Measurements from ENCODE around the gene TMEM179. TPM values are rescaled to one million over a fixed set of nuclear protein-coding genes. Genes with fewer than 3 reads are reported as not detected.

The TMEM179 gene
- total and polyA plus RNA-seq, 2 of the 13 experiments (the other 11 are each of a cell fraction or from before 2014, with no cell fraction given) = not detected

DNA sequence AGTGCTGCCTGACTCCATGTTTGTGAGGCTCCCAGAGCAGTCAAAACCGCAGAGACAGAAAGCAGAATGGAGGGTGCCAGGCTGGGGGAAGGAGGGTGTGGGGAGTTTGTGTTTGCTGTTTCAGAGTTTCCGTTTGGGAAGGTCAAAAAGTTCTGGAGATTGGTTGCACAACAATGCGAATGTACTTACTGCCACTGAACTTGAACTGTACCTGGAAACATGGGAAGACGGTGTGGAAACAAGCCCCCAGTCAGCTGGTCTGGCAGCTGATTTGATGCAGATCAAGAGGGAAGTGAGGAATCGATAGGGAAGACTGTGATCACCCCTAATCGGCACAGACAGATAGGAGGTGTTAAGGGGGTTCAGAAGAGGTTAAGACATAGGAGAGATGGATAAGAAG lies 49.5 kb upstream of the TMEM179 start (continued):
- TF ChIP-seq, protein P1, sequence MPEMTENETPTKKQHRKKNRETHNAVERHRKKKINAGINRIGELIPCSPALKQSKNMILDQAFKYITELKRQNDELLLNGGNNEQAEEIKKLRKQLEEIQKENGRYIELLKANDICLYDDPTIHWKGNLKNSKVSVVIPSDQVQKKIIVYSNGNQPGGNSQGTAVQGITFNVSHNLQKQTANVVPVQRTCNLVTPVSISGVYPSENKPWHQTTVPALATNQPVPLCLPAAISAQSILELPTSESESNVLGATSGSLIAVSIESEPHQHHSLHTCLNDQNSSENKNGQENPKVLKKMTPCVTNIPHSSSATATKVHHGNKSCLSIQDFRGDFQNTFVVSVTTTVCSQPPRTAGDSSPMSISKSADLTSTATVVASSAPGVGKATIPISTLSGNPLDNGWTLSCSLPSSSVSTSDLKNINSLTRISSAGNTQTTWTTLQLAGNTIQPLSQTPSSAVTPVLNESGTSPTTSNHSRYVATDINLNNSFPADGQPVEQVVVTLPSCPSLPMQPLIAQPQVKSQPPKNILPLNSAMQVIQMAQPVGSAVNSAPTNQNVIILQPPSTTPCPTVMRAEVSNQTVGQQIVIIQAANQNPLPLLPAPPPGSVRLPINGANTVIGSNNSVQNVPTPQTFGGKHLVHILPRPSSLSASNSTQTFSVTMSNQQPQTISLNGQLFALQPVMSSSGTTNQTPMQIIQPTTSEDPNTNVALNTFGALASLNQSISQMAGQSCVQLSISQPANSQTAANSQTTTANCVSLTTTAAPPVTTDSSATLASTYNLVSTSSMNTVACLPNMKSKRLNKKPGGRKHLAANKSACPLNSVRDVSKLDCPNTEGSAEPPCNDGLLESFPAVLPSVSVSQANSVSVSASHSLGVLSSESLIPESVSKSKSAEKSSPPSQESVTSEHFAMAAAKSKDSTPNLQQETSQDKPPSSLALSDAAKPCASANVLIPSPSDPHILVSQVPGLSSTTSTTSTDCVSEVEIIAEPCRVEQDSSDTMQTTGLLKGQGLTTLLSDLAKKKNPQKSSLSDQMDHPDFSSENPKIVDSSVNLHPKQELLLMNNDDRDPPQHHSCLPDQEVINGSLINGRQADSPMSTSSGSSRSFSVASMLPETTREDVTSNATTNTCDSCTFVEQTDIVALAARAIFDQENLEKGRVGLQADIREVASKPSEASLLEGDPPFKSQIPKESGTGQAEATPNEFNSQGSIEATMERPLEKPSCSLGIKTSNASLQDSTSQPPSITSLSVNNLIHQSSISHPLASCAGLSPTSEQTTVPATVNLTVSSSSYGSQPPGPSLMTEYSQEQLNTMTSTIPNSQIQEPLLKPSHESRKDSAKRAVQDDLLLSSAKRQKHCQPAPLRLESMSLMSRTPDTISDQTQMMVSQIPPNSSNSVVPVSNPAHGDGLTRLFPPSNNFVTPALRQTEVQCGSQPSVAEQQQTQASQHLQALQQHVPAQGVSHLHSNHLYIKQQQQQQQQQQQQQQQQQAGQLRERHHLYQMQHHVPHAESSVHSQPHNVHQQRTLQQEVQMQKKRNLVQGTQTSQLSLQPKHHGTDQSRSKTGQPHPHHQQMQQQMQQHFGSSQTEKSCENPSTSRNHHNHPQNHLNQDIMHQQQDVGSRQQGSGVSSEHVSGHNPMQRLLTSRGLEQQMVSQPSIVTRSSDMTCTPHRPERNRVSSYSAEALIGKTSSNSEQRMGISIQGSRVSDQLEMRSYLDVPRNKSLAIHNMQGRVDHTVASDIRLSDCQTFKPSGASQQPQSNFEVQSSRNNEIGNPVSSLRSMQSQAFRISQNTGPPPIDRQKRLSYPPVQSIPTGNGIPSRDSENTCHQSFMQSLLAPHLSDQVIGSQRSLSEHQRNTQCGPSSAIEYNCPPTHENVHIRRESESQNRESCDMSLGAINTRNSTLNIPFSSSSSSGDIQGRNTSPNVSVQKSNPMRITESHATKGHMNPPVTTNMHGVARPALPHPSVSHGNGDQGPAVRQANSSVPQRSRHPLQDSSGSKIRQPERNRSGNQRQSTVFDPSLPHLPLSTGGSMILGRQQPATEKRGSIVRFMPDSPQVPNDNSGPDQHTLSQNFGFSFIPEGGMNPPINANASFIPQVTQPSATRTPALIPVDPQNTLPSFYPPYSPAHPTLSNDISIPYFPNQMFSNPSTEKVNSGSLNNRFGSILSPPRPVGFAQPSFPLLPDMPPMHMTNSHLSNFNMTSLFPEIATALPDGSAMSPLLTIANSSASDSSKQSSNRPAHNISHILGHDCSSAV (CRISPR knock-in tag; IDR thresholded peaks at IDR 0.05; ENCODE audit: borderline replicate concordance) = no peak
- no peak for TF ChIP-seq SP1 (IDR thresholded peaks at IDR 0.05)
- TF ChIP-seq SP1 (CRISPR knock-in tag; IDR thresholded peaks at IDR 0.05) = no peak
- TF ChIP-seq BORCS8-MEF2B (CRISPR knock-in tag; IDR thresholded peaks at IDR 0.05) = no peak
- TF ChIP-seq, protein P2, sequence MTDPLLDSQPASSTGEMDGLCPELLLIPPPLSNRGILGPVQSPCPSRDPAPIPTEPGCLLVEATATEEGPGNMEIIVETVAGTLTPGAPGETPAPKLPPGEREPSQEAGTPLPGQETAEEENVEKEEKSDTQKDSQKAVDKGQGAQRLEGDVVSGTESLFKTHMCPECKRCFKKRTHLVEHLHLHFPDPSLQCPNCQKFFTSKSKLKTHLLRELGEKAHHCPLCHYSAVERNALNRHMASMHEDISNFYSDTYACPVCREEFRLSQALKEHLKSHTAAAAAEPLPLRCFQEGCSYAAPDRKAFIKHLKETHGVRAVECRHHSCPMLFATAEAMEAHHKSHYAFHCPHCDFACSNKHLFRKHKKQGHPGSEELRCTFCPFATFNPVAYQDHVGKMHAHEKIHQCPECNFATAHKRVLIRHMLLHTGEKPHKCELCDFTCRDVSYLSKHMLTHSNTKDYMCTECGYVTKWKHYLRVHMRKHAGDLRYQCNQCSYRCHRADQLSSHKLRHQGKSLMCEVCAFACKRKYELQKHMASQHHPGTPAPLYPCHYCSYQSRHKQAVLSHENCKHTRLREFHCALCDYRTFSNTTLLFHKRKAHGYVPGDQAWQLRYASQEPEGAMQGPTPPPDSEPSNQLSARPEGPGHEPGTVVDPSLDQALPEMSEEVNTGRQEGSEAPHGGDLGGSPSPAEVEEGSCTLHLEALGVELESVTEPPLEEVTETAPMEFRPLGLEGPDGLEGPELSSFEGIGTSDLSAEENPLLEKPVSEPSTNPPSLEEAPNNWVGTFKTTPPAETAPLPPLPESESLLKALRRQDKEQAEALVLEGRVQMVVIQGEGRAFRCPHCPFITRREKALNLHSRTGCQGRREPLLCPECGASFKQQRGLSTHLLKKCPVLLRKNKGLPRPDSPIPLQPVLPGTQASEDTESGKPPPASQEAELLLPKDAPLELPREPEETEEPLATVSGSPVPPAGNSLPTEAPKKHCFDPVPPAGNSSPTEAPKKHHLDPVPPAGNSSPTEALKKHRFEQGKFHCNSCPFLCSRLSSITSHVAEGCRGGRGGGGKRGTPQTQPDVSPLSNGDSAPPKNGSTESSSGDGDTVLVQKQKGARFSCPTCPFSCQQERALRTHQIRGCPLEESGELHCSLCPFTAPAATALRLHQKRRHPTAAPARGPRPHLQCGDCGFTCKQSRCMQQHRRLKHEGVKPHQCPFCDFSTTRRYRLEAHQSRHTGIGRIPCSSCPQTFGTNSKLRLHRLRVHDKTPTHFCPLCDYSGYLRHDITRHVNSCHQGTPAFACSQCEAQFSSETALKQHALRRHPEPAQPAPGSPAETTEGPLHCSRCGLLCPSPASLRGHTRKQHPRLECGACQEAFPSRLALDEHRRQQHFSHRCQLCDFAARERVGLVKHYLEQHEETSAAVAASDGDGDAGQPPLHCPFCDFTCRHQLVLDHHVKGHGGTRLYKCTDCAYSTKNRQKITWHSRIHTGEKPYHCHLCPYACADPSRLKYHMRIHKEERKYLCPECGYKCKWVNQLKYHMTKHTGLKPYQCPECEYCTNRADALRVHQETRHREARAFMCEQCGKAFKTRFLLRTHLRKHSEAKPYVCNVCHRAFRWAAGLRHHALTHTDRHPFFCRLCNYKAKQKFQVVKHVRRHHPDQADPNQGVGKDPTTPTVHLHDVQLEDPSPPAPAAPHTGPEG (CRISPR knock-in tag; IDR thresholded peaks at IDR 0.05) = no peak
- TF ChIP-seq, protein P3, sequence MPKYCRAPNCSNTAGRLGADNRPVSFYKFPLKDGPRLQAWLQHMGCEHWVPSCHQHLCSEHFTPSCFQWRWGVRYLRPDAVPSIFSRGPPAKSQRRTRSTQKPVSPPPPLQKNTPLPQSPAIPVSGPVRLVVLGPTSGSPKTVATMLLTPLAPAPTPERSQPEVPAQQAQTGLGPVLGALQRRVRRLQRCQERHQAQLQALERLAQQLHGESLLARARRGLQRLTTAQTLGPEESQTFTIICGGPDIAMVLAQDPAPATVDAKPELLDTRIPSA (CRISPR knock-in tag; IDR thresholded peaks at IDR 0.05; ENCODE audit: borderline replicate concordance) = no peak
- no peak for TF ChIP-seq ZNF709 (CRISPR knock-in tag; IDR thresholded peaks at IDR 0.05)
- no peak for TF ChIP-seq SALL2 (CRISPR knock-in tag; IDR thresholded peaks at IDR 0.05)
- no peak for TF ChIP-seq ZSCAN12 (CRISPR knock-in tag; IDR thresholded peaks at IDR 0.05)
- TF ChIP-seq, protein P4, sequence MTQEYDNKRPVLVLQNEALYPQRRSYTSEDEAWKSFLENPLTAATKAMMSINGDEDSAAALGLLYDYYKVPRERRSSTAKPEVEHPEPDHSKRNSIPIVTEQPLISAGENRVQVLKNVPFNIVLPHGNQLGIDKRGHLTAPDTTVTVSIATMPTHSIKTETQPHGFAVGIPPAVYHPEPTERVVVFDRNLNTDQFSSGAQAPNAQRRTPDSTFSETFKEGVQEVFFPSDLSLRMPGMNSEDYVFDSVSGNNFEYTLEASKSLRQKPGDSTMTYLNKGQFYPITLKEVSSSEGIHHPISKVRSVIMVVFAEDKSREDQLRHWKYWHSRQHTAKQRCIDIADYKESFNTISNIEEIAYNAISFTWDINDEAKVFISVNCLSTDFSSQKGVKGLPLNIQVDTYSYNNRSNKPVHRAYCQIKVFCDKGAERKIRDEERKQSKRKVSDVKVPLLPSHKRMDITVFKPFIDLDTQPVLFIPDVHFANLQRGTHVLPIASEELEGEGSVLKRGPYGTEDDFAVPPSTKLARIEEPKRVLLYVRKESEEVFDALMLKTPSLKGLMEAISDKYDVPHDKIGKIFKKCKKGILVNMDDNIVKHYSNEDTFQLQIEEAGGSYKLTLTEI (CRISPR knock-in tag; conservative IDR thresholded peaks at IDR 0.05) = no peak
- TF ChIP-seq TMF1 (CRISPR knock-in tag; IDR thresholded peaks at IDR 0.05; ENCODE audit: low read depth) = no peak
- no peak for TF ChIP-seq U2AF2 (IDR thresholded peaks at IDR 0.05; ENCODE audit: low read depth, low read length)

All from HepG2 (cell line).